Mesenchymal stem cell (in vitro differentiated cells and primary cell): ENCODE data around the gene CASQ2.
A peak's percentile ranks its signal among the peaks of the same experiment; 100 is the strongest.

Experiments
- DNase-seq: peaks from one replicate; pipeline ENCODE4 v3.0.0-alpha.2; 2013
- H2AFZ ChIP-seq: one replicate; pipeline ENCODE4 v1.6.1; 2013; ENCODE audit warnings: low read depth, mild to moderate bottlenecking, control low read depth, inconsistent platforms, low read length, moderate library complexity
- H2AK5ac ChIP-seq: 2 replicates; pipeline ENCODE4 v1.6.1; 2013; ENCODE audit warnings: low read length, moderate library complexity, mild to moderate bottlenecking, inconsistent platforms; ENCODE audit not compliant: severe bottlenecking
- H2BK120ac ChIP-seq: one replicate; pipeline ENCODE4 v1.6.1; 2013; ENCODE audit warnings: low read depth, mild to moderate bottlenecking, inconsistent platforms, low read length, moderate library complexity
- H2BK12ac ChIP-seq, 2 experiments: one replicate each; pipeline ENCODE4 v1.6.1; 2013; ENCODE audit warnings: inconsistent platforms in 2 of 2, low read length in 2 of 2, mild to moderate bottlenecking in 2 of 2, moderate library complexity in 2 of 2, control low read depth in 1 of 2
- H2BK15ac ChIP-seq: one replicate; pipeline ENCODE4 v1.6.1; 2013; ENCODE audit warnings: mild to moderate bottlenecking, low read depth, inconsistent platforms; ENCODE audit not compliant: poor library complexity, severe bottlenecking
- H2BK5ac ChIP-seq: 2 replicates; pipeline ENCODE4 v1.6.1; 2013; ENCODE audit warnings: low read depth, mild to moderate bottlenecking, low read length, control low read depth, inconsistent platforms; ENCODE audit not compliant: poor library complexity, severe bottlenecking
- H3K14ac ChIP-seq, 2 experiments: one replicate each; pipeline ENCODE4 v1.6.1; 2013; ENCODE audit warnings: inconsistent platforms in 2 of 2, low read length in 2 of 2, control low read depth in 1 of 2, mild to moderate bottlenecking in 1 of 2, moderate library complexity in 1 of 2
- H3K18ac ChIP-seq, 2 experiments: one replicate each; pipeline ENCODE4 v1.6.1; 2013; ENCODE audit warnings: inconsistent platforms in 2 of 2, low read length in 2 of 2, control low read depth in 1 of 2, low read depth in 1 of 2, mild to moderate bottlenecking in 1 of 2
- H3K23ac ChIP-seq, 2 experiments: one replicate each; pipeline ENCODE4 v1.6.1; 2013; ENCODE audit warnings: inconsistent platforms in 2 of 2, low read length in 2 of 2, mild to moderate bottlenecking in 2 of 2, moderate library complexity in 2 of 2, control low read depth in 1 of 2
- H3K27ac ChIP-seq: 2 replicates; pipeline ENCODE4 v1.5.1; 2013; ENCODE audit warnings: mild to moderate bottlenecking, moderate library complexity, low read length, control low read depth, inconsistent platforms; ENCODE audit not compliant: poor library complexity, severe bottlenecking
- H3K27me3 ChIP-seq, 2 experiments: 2 replicates each; pipeline versions ENCODE4 v1.6.1 to v1.7.0; 2013; ENCODE audit warnings: low read length in 2 of 2, mild to moderate bottlenecking in 2 of 2, moderate library complexity in 2 of 2, control low read depth in 1 of 2, inconsistent platforms in 1 of 2; ENCODE audit not compliant: control insufficient read depth in 1 of 2, insufficient read depth in 1 of 2
- H3K36me3 ChIP-seq, 2 experiments: 2 replicates each; pipeline versions ENCODE4 v1.6.1 to v1.7.0; 2013; ENCODE audit warnings: low read length in 2 of 2, control low read depth in 1 of 2, inconsistent platforms in 1 of 2, low read depth in 1 of 2, mild to moderate bottlenecking in 1 of 2; ENCODE audit not compliant: insufficient read depth in 2 of 2, control insufficient read depth in 1 of 2
- H3K4ac ChIP-seq, 2 experiments: one replicate each; pipeline ENCODE4 v1.6.1; 2013; ENCODE audit warnings: inconsistent platforms in 2 of 2, low read length in 2 of 2, mild to moderate bottlenecking in 2 of 2, moderate library complexity in 2 of 2, control low read depth in 1 of 2, low read depth in 1 of 2
- H3K4me1 ChIP-seq: 2 replicates; pipeline ENCODE4 v1.6.1; 2013; ENCODE audit warnings: low read depth, low read length, control low read depth; ENCODE audit not compliant: control insufficient read depth, insufficient read depth
- H3K4me2 ChIP-seq: 2 replicates; pipeline ENCODE4 v1.6.1; 2013; ENCODE audit warnings: low read length, mild to moderate bottlenecking, inconsistent platforms; ENCODE audit not compliant: poor library complexity, severe bottlenecking
- H3K4me3 ChIP-seq, 2 experiments: 2 replicates each; pipeline versions ENCODE4 v1.5.1 to v1.7.0; 2013; ENCODE audit warnings: low read length in 2 of 2, mild to moderate bottlenecking in 2 of 2, control low read depth in 1 of 2, low read depth in 1 of 2; ENCODE audit not compliant: insufficient read depth in 1 of 2
- H3K79me1 ChIP-seq: replicated peaks from 2 replicates; pipeline ENCODE4 v1.6.1; 2013; ENCODE audit warnings: mild to moderate bottlenecking, control low read depth, low read length, inconsistent platforms; ENCODE audit not compliant: poor library complexity, severe bottlenecking
- H3K9ac ChIP-seq: 2 replicates; pipeline ENCODE4 v1.7.0; 2013; ENCODE audit warnings: mild to moderate bottlenecking, low read length, moderate library complexity
- H3K9me3 ChIP-seq: 2 replicates; pipeline ENCODE4 v1.7.0; 2013; ENCODE audit warnings: mild to moderate bottlenecking, low read length; ENCODE audit not compliant: control insufficient read depth
- H4K8ac ChIP-seq: one replicate; pipeline ENCODE4 v1.6.1; 2013; ENCODE audit warnings: inconsistent platforms, mild to moderate bottlenecking, low read length, moderate library complexity
- H4K91ac ChIP-seq: one replicate; pipeline ENCODE4 v1.6.1; 2013; ENCODE audit warnings: mild to moderate bottlenecking, low read length, inconsistent platforms
- WGBS: methylation state at CpG from one replicate; pipeline ENCODE4 v1.1.7; 2013; ENCODE audit warnings: mixed read lengths; 5-methylcytosine and 5-hydroxymethylcytosine counted together

The CASQ2 gene

GRCh38 chr1:115672224-115673009 lies 96.1 kb downstream of the CASQ2 start:
- Histone ChIP-seq H2BK12ac (no peak overlapping the region), H2BK120ac (no peak overlapping the region), H3K4me3 (no peak overlapping the region), H2BK15ac (no peak overlapping the region), H2AK5ac (peak overlapping the region; percentile 55), H2AFZ (no peak overlapping the region), H3K4ac (no peak overlapping the region), H3K14ac (no peak overlapping the region), H3K9ac (no peak overlapping the region), H2BK5ac (no peak overlapping the region), H3K4me1 (peaks cover 29% of the 10 kb centered on the region), H3K36me3 (peaks cover 1 to 24% of the 10 kb centered on the region in 2 experiments), H4K8ac (no peak overlapping the region), H3K9me3 (peaks cover 14% of the 10 kb centered on the region), H3K23ac (no peak overlapping the region), H4K91ac (peak overlapping the region; percentile 12), H3K79me1 (peaks cover 35% of the 10 kb centered on the region), H3K27me3 (no peaks in the 10 kb centered on the region), H3K27ac (no peak overlapping the region), H3K18ac (no peak overlapping the region), H3K4me2 (no peak overlapping the region)
- DNase-seq = no peak
- 97% methylated on average over 13 of the region's 13 CpGs for WGBS

- Histone ChIP-seq H3K27me3 (no peaks in the 10 kb centered on the region), H2AFZ (no peak overlapping the region), H3K4me1 (peaks cover 23% of the 10 kb centered on the region), H4K91ac (peak overlapping the region; percentile 36), H3K4ac (no peak overlapping the region), H4K8ac (no peak overlapping the region), H2BK120ac (no peak overlapping the region), H2AK5ac (no peak overlapping the region), H3K14ac (peak overlapping the region in 1 of 2 experiments; percentile 46), H3K18ac (peak overlapping the region; percentile 46 to 54), H3K9me3 (peaks cover 16% of the 10 kb centered on the region), H3K27ac (peak overlapping the region; percentile 87), H3K4me2 (peak overlapping the region; percentile 49), H3K23ac (no peak overlapping the region), H2BK12ac (peak overlapping the region in 1 of 2 experiments; percentile 64), H3K79me1 (peaks cover 40% of the 10 kb centered on the region), H2BK5ac (no peak overlapping the region), H3K9ac (no peak overlapping the region), H2BK15ac (no peak overlapping the region), H3K4me3 (no peak overlapping the region), H3K36me3 (peaks cover 9 to 34% of the 10 kb centered on the region in 2 experiments)
- 90% methylated on average over 17 of the region's 19 CpGs for WGBS
- DNase-seq = no peak
These were observed 97.2 kb downstream of the CASQ2 start for GRCh38 chr1:115671176-115671934.

DNA sequence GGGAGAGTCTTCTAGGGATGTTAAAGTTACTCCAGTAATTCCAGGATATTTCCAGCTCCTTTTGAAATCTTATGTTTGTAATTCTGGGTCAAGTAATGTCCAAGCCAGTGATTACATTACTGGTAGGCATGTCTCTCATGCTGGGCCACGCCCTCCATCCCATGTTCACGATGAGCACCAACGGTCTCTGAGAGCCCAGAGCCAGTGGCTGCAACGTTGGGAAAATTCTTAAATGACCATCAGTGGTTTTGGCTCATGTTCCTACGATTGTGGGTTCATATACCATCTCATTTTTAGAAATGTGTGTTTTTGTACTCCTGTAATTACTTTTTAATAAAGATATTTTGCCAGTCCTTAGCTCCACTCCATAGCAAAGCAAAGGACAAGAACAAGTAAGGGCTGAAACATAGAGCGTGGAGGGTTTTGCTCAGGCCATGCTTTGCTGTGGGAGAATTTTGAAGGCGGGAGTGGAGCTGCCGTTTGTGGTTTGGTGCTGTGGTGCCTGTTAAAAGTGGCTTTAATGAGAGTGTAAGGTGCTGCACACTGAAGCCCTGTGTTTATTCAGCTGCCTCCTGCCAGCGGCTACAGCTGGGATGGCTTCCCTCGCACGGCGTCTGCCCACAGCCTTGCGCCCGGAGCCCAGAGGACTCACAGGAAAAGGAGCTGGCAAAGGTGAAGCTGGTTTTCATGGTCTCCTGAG lies 97.9 kb downstream of the CASQ2 start:
- Histone ChIP-seq H2AFZ (no peak overlapping the region), H3K4me1 (peaks cover 22% of the 10 kb centered on the region), H3K9ac (no peak overlapping the region), H3K27me3 (no peaks in the 10 kb centered on the region), H3K14ac (no peak overlapping the region), H3K36me3 (peaks cover 15 to 41% of the 10 kb centered on the region in 2 experiments), H2BK15ac (no peak overlapping the region), H4K8ac (no peak overlapping the region), H2AK5ac (no peak overlapping the region), H3K79me1 (peaks cover 45% of the 10 kb centered on the region), H3K4me2 (peak overlapping the region; percentile 49), H3K4ac (no peak overlapping the region), H3K18ac (peak overlapping the region; percentile 46 to 54), H4K91ac (no peak overlapping the region), H2BK12ac (peak overlapping the region in 1 of 2 experiments; percentile 64), H3K23ac (no peak overlapping the region), H3K4me3 (no peak overlapping the region), H2BK5ac (no peak overlapping the region), H2BK120ac (no peak overlapping the region), H3K9me3 (peaks cover 16% of the 10 kb centered on the region), H3K27ac (peak overlapping the region; percentile 87)
- WGBS = 79% methylated on average over 13 of the region's 14 CpGs
- no peak for DNase-seq
